Dendritic cell treated with granulocyte-macrophage colony-stimulating factor and Interleukin-4, amounts not matched to agents 40 ng/mL and 50 ng/mL, for 4 days (primary cell): ENCODE data around the gene SRGAP2B.
"Not testable (repeated sequence)": the region's sequence is repeated elsewhere in the genome, so short reads cannot be mapped to it uniquely, and the experiment has no call there.

Experiments used
- H3K27ac Mint-ChIP-seq: one replicate; pipeline ENCODE4 v1.8.0; 2022; ENCODE audit warnings: mild to moderate bottlenecking, mixed read lengths
- H3K27me3 Mint-ChIP-seq: one replicate; pipeline ENCODE4 v1.8.0; 2022; ENCODE audit warnings: mild to moderate bottlenecking, mixed read lengths
- H3K36me3 Mint-ChIP-seq: one replicate; pipeline ENCODE4 v1.8.0; 2022; ENCODE audit warnings: low read depth, mixed read lengths
- H3K4me1 Mint-ChIP-seq: one replicate; pipeline ENCODE4 v1.8.0; 2022; ENCODE audit warnings: low read depth, mixed read lengths
- H3K4me3 Mint-ChIP-seq: one replicate; pipeline ENCODE4 v1.8.0; 2022; ENCODE audit warnings: mild to moderate bottlenecking, moderate library complexity, mixed read lengths
- H3K9me3 Mint-ChIP-seq: one replicate; pipeline ENCODE4 v1.8.0; 2022; ENCODE audit warnings: mixed read lengths
- intact Hi-C: fragments of 100-400 bp; cut with micrococcal nuclease; formaldehyde crosslinking; loops from one replicate; pipeline ENCODE4 v1.15.0; 2022

The SRGAP2B gene

DNA sequence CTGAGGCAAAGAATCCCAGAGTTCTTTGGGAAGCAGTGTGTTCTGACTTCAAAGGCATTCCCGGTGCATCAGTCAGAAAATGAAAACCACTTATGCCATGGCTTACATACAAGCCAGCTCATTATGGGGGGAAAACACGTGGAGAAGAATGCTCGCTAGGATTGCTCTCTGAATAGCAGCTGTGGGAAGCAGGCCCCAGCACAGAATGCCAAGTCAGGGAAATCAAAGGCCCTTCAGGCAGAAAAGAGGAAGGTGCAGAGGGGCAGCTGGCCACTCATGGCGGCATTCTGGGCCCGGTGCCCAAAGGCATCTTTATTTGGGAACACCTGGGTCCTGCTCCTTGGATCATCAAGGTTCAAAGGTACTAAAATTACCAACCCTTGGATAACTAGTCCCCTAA lies 184.4 kb downstream of the SRGAP2B start:
- H3K9me3 Mint-ChIP-seq, intact Hi-C loops, H3K4me3 Mint-ChIP-seq, H3K27ac Mint-ChIP-seq, H3K27me3 Mint-ChIP-seq, H3K36me3 Mint-ChIP-seq, H3K4me1 Mint-ChIP-seq: not testable (repeated sequence)

DNA sequence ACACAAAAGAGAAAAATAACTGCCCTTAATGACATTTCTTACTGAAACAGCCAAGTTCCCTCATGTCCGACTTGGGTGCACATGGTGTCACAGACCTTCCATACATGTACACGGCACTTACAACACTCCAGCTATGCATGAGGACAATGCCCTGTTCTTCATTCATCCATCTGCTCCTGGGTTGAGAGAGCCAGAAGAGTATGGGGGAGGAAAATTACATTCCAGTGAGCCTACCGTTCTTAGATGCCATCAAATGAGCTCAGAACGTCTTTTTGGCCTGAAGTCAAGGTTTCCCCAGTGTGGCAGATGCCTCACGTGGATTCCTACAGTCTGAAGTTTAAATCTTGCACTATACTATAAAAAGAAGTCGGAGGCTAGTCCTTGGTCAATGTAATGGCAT lies 194.3 kb downstream of the SRGAP2B start:
- H3K4me1 Mint-ChIP-seq, H3K4me3 Mint-ChIP-seq, H3K27ac Mint-ChIP-seq, H3K9me3 Mint-ChIP-seq, intact Hi-C loops, H3K27me3 Mint-ChIP-seq, H3K36me3 Mint-ChIP-seq: not testable (repeated sequence)

GRCh38 chr1:144894454-144895201 lies 200.5 kb downstream of the SRGAP2B start:
- intact Hi-C loops: not testable (repeated sequence)

DNA sequence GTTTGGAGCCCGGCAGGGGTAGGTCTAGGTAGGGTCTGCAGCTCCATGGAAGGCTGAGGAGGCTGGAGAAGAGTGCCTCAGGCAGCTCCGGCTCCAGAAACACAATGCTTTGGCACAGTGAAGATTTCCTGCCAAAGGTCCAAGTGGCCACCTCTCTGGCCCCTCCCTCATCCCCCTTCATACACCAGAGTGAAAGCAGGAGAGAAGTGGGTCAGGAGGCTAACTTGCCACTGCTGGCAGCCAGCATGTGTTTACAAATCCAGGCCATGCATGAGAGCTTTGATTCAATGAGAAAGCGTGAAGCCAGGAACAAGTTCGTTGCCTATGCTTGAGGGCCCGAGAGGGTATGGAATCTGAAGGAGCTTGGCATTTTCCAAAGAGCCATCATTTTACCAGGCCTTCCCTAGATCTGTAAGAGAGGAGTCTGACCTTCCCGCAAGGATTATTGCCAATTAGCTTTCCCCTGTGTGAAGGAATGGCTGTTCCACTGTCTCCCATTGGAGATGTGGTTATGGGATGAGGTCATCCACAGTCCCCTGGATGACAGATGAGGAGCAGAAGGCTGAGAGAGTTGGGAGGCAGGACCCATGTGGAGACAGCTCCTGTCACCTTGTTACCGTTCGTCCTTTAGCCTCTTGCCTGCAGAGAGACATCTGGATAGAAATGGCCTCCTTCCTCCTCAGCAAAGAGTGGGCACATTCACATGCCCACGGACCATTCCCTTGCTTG lies 201.3 kb downstream of the SRGAP2B start:
- H3K4me1 Mint-ChIP-seq, intact Hi-C loops, H3K27me3 Mint-ChIP-seq, H3K27ac Mint-ChIP-seq, H3K4me3 Mint-ChIP-seq, H3K9me3 Mint-ChIP-seq, H3K36me3 Mint-ChIP-seq: not testable (repeated sequence)

More at GRCh38 chr1:144894454-144895201, 200.5 kb downstream of the SRGAP2B start:
- H3K27me3 Mint-ChIP-seq, H3K4me1 Mint-ChIP-seq, H3K9me3 Mint-ChIP-seq, H3K4me3 Mint-ChIP-seq, H3K27ac Mint-ChIP-seq, H3K36me3 Mint-ChIP-seq: not testable (repeated sequence)

- H3K27ac Mint-ChIP-seq, H3K27me3 Mint-ChIP-seq, H3K36me3 Mint-ChIP-seq, H3K9me3 Mint-ChIP-seq, H3K4me1 Mint-ChIP-seq, intact Hi-C loops, H3K4me3 Mint-ChIP-seq: not testable (repeated sequence)
These were observed 202.1 kb downstream of the SRGAP2B start for GRCh38 chr1:144893062-144893461.

DNA sequence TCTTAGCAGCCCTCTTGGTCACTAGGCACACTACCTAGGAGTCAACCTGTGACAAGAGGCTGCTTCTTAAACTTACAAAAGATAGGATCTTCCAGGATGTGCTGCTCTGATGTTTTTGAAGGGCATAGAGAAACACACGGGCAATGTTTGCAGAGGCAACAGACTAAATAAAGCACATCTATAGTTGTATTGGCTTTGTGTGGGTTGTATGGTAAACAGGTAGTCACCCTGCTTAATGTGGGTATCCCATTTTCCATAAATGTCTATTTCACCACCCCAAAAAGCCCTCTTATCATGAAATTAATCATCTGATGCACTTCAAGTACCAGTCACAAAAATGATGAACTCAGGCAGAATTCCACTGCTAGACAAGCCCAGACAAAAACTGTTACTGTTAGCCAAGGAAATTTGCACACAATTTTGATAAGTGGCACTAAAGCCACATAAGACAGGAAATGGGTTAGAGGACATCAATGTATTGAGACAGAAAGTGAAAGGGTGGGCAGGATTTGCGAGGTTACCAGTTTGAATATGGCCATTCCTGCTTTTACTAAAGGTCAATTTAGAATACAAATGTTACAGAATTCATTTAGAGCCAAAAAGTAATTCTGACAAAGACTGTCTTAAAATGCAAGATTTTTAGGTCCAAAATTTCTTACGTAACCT lies 205.5 kb downstream of the SRGAP2B start:
- H3K27me3 Mint-ChIP-seq, H3K27ac Mint-ChIP-seq, H3K4me3 Mint-ChIP-seq, H3K9me3 Mint-ChIP-seq, H3K36me3 Mint-ChIP-seq, H3K4me1 Mint-ChIP-seq, intact Hi-C loops: not testable (repeated sequence)

GRCh38 chr1:144883022-144883421 lies 212.1 kb downstream of the SRGAP2B start:
- H3K4me1 Mint-ChIP-seq, H3K27me3 Mint-ChIP-seq, intact Hi-C loops, H3K9me3 Mint-ChIP-seq, H3K36me3 Mint-ChIP-seq: not testable (repeated sequence)
- Mint-ChIP-seq H3K4me3 (peak overlapping the region; percentile 72), H3K27ac (peak overlapping the region; percentile 48)

- H3K27ac Mint-ChIP-seq, H3K9me3 Mint-ChIP-seq, H3K4me1 Mint-ChIP-seq, H3K27me3 Mint-ChIP-seq, intact Hi-C loops, H3K36me3 Mint-ChIP-seq: not testable (repeated sequence)
- H3K4me3 Mint-ChIP-seq: peak overlapping the region; percentile 53
These were observed 212.8 kb downstream of the SRGAP2B start for GRCh38 chr1:144882343-144882742.

DNA sequence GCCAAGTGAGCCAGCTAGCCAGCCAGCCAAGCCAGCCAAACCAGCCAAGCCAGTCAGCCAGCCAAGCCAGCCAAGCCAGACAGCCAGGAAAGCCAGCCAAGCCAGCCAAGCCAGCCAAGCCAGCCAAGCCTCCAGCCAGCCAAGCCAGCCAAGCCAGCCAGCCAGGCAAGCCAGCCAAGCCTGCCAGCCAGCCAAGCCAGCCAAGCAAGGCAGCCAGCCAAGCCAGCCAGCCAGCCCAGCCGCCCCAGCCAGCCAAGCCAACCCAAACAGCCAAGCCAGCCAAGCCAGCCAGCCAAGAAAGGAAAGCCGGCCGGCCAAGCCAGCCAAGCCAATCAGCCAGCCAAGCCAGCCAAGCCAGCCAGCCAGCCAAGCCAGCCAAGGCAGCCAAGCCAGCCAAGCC lies 236.5 kb downstream of the SRGAP2B start:
- H3K36me3 Mint-ChIP-seq, intact Hi-C loops, H3K4me1 Mint-ChIP-seq, H3K9me3 Mint-ChIP-seq, H3K27me3 Mint-ChIP-seq, H3K27ac Mint-ChIP-seq, H3K4me3 Mint-ChIP-seq: not testable (repeated sequence)
